GM23338 (cell line): ENCODE data around the gene TBC1D21. TPM values are rescaled to one million over a fixed set of nuclear protein-coding genes. Genes with fewer than 3 reads are reported as not detected.

ENCODE experiments used
- ATAC-seq: fragments of 200-7000 bp; cut with Tn5 transposase; 3 replicates; pipeline ENCODE4 v1.9.1; 2020
- DNase-seq: peaks from one replicate; pipeline ENCODE4 v3.0.0-alpha.2; 2015; ENCODE audit warnings: low spot score
- H2AFZ ChIP-seq: fragments of 200-600 bp; sonication (generic); 2 replicates; pipeline ENCODE4 v1.8.0; 2016; ENCODE audit warnings: antibody characterized with exemption, mild to moderate bottlenecking, moderate library complexity
- H3F3A ChIP-seq: fragments of 200-600 bp; sonication (generic); replicated peaks from 2 replicates; pipeline ENCODE4 v1.8.0; 2017; ENCODE audit warnings: antibody characterized with exemption, mixed run types, low read depth
- H3K27ac ChIP-seq: fragments of 200-600 bp; sonication (generic); 2 replicates; pipeline ENCODE4 v1.6.1; 2016; ENCODE audit warnings: low read depth
- H3K27me3 ChIP-seq: fragments of 200-600 bp; sonication (generic); 2 replicates; pipeline ENCODE4 v1.8.0; 2016; ENCODE audit warnings: mild to moderate bottlenecking, mixed run types, moderate library complexity; ENCODE audit not compliant: insufficient read depth
- H3K36me3 ChIP-seq: fragments of 200-600 bp; sonication (generic); 2 replicates; pipeline ENCODE4 v1.8.0; 2016; ENCODE audit warnings: mild to moderate bottlenecking; ENCODE audit not compliant: insufficient read depth
- H3K4me1 ChIP-seq: fragments of 200-600 bp; sonication (generic); 2 replicates; pipeline ENCODE4 v1.8.0; 2016; ENCODE audit warnings: mild to moderate bottlenecking, moderate library complexity; ENCODE audit not compliant: insufficient read depth
- H3K4me2 ChIP-seq: fragments of 200-600 bp; sonication (generic); 2 replicates; pipeline ENCODE4 v1.7.1; 2017; ENCODE audit warnings: mixed run types
- H3K4me3 ChIP-seq: fragments of 200-600 bp; sonication (generic); 2 replicates; pipeline ENCODE4 v1.6.1; 2016; ENCODE audit warnings: mixed run types
- H3K79me2 ChIP-seq: fragments of 200-600 bp; sonication (generic); replicated peaks from 2 replicates; pipeline ENCODE4 v1.8.0; 2017; ENCODE audit warnings: mild to moderate bottlenecking; ENCODE audit not compliant: insufficient read depth
- H3K9me2 ChIP-seq: fragments of 200-600 bp; sonication (generic); 2 replicates; pipeline ENCODE4 v1.8.0; 2017; ENCODE audit not compliant: insufficient read depth
- H4K20me1 ChIP-seq: fragments of 200-600 bp; sonication (generic); replicated peaks from 2 replicates; pipeline ENCODE4 v1.8.0; 2017; ENCODE audit warnings: mild to moderate bottlenecking; ENCODE audit not compliant: insufficient read depth
- H3K27ac Mint-ChIP-seq: 2 replicates; pipeline ENCODE4 v1.8.0; 2020; ENCODE audit warnings: inconsistent platforms, mild to moderate bottlenecking, moderate library complexity, mixed read lengths
- H3K27me3 Mint-ChIP-seq: 3 replicates; pipeline ENCODE4 v1.8.0; 2022; ENCODE audit warnings: low read depth, mild to moderate bottlenecking, moderate library complexity, mixed read lengths, inconsistent platforms; ENCODE audit not compliant: insufficient read depth, poor library complexity
- H3K36me3 Mint-ChIP-seq: 3 replicates; pipeline ENCODE4 v1.8.0; 2021; ENCODE audit warnings: low read depth, mild to moderate bottlenecking, inconsistent platforms, moderate library complexity, mixed read lengths
- H3K4me1 Mint-ChIP-seq: 3 replicates; pipeline ENCODE4 v1.8.0; 2020; ENCODE audit warnings: mild to moderate bottlenecking, inconsistent platforms, mixed read lengths
- H3K4me3 Mint-ChIP-seq: 3 replicates; pipeline ENCODE4 v1.8.0; 2021; ENCODE audit warnings: moderate library complexity, mild to moderate bottlenecking, inconsistent platforms, mixed read lengths
- H3K9me3 Mint-ChIP-seq: 3 replicates; pipeline ENCODE4 v1.8.0; 2020; ENCODE audit warnings: moderate library complexity, mild to moderate bottlenecking, inconsistent platforms, mixed read lengths
- CTCF ChIP-seq, 2 experiments: fragments of 200-600 bp in 1 of 2; sonication (generic) in 1 of 2; conservative IDR thresholded peaks; 2 replicates each; pipeline versions ENCODE4 v1.5.1 to v1.6.1; 2016 to 2017; ENCODE audit warnings: antibody characterized with exemption in 2 of 2, low read depth in 2 of 2, mild to moderate bottlenecking in 2 of 2, moderate library complexity in 1 of 2
- ETS1 ChIP-seq: IDR thresholded peaks from 2 replicates; pipeline ENCODE4 v1.6.1; 2016; ENCODE audit warnings: antibody characterized with exemption
- EZH2 ChIP-seq: fragments of 200-600 bp; sonication (generic); IDR thresholded peaks from one replicate; pipeline ENCODE4 v1.8.0; 2017; ENCODE audit warnings: antibody characterized with exemption, mild to moderate bottlenecking, low read depth; ENCODE audit not compliant: unreplicated experiment
- JUNB ChIP-seq: IDR thresholded peaks from one replicate; pipeline ENCODE4 v1.6.1; 2016; ENCODE audit warnings: antibody characterized with exemption; ENCODE audit not compliant: unreplicated experiment
- POLR2AphosphoS5 ChIP-seq: IDR thresholded peaks from 2 replicates; pipeline ENCODE4 v1.6.1; 2016; ENCODE audit warnings: antibody characterized with exemption, low read depth
- REST ChIP-seq: IDR thresholded peaks from one replicate; pipeline ENCODE4 v1.6.1; 2018; ENCODE audit warnings: antibody characterized with exemption; ENCODE audit not compliant: unreplicated experiment
- STAT1 ChIP-seq: IDR thresholded peaks from one replicate; pipeline ENCODE4 v1.6.1; 2016; ENCODE audit warnings: antibody characterized with exemption; ENCODE audit not compliant: unreplicated experiment
- ZNF114 ChIP-seq: fragments of 250-450 bp; sonication (Bioruptor Pico); IDR thresholded peaks from 2 replicates; pipeline ENCODE4 v1.5.0; 2020; ENCODE audit warnings: mild to moderate bottlenecking, moderate library complexity
- polyA plus RNA-seq: library from polyadenylated mRNA; unstranded; fragments of >200 nt; fragmentation: Nextera tagmentation; extraction: Ambion mirVana; gene quantifications from 2 replicates; pipeline ENCODE4 v1.2.1, GENCODE V29; 2016
- total RNA-seq: library from RNA; depleted of rRNA; stranded (reverse); fragments of >200 nt; shearing (Covaris generic); gene quantifications from 2 replicates; pipeline ENCODE4 v1.2.3, GENCODE V29; 2014

Gene TBC1D21
- total and polyA plus RNA-seq, 2 experiments from 2014 or later = not detected

- Histone ChIP-seq H3K9me2 (no peaks in the 10 kb centered on the region), H3K4me1 (no peaks in the 10 kb centered on the region), H3K27me3 (no peaks in the 10 kb centered on the region), H3K4me2 (no peak overlapping the region), H3K79me2 (no peaks in the 10 kb centered on the region), H3F3A (no peaks in the 10 kb centered on the region), H3K4me3 (no peak overlapping the region), H3K36me3 (no peaks in the 10 kb centered on the region), H4K20me1 (no peaks in the 10 kb centered on the region), H2AFZ (0 out of 2 replicates have a peak overlapping the region, but pooled peaks have one; percentile 23), H3K27ac (no peak overlapping the region)
- Mint-ChIP-seq H3K36me3 (no peaks in the 10 kb centered on the region), H3K27ac (no peak overlapping the region), H3K4me1 (no peaks in the 10 kb centered on the region), H3K9me3 (no peaks in the 10 kb centered on the region), H3K27me3 (no peaks in the 10 kb centered on the region), H3K4me3 (no peak overlapping the region)
- DNase-seq (no peak), ATAC-seq (no peak)
- TF ChIP-seq ETS1 = no peak
- TF ChIP-seq CTCF (conservative IDR thresholded peaks at IDR 0.05; ENCODE audit: low read depth in 2 of 2) = no peak
- TF ChIP-seq REST = no peak
- no peak for TF ChIP-seq ZNF114
Observed at GRCh38 chr15:73826711-73827251, 46.6 kb upstream of the TBC1D21 start.

GRCh38 chr15:73829523-73829922 is 43.8 kb upstream of the TBC1D21 start:
- Histone ChIP-seq H2AFZ (no peak overlapping the region), H3K4me2 (no peak overlapping the region), H3K36me3 (no peaks in the 10 kb centered on the region), H3F3A (no peaks in the 10 kb centered on the region), H3K4me1 (no peaks in the 10 kb centered on the region), H3K79me2 (no peaks in the 10 kb centered on the region), H3K9me2 (no peaks in the 10 kb centered on the region), H3K27me3 (no peaks in the 10 kb centered on the region), H3K4me3 (no peak overlapping the region), H3K27ac (no peak overlapping the region), H4K20me1 (no peaks in the 10 kb centered on the region)
- TF ChIP-seq REST (no peak), ZNF114 (no peak), JUNB (no peak), ETS1 (no peak), EZH2 (no peak), STAT1 (no peak), POLR2AphosphoS5 (no peak), CTCF (conservative IDR thresholded peaks at IDR 0.05; ENCODE audit: low read depth in 2 of 2) (no peak)
- Mint-ChIP-seq H3K36me3 (no peaks in the 10 kb centered on the region), H3K27ac (no peak overlapping the region), H3K27me3 (peaks cover 6% of the 10 kb centered on the region), H3K4me3 (no peak overlapping the region), H3K9me3 (no peaks in the 10 kb centered on the region), H3K4me1 (no peaks in the 10 kb centered on the region)
- ATAC-seq (no peak), DNase-seq (no peak)
